ENCODE data around the gene ANK3. TPM values are rescaled to one million over a fixed set of nuclear protein-coding genes. Genes with fewer than 3 reads are reported as not detected.

ANK3 gene
- total RNA-seq, 2 donors from 2014 or later, result 33.3 to 51.4 TPM

DNA sequence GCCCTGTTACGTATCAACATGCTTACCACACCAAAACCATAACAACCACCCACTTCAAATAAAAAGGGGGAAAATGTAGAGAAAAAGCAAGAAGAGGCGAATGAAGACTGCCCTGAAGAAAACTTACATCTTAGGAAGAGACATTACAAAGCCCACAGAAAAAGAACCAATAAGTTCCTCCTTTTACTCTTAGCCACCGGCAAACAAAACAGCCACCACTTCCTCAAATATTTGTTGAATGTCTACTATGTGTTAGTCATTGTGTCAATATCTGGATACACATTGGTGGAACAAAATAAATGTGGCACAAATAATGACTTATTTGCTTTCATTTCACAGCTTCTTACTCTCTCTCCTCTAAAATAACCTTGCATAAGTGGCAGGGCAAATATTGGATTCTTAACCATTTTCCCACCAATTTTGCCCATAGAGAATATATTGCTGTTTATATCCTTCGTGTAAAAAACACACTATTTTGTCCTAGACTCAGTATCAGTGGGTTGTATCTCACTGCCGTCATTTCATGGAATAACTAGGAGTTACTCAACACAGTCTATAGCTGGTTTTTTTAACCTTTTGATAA, 106.8 kb downstream of the ANK3 start:
- DNase-seq (no peak), ATAC-seq (replicated peaks in 1 of 2) (no peak)
- Mint-ChIP-seq H3K4me3 (no peak overlapping the region), H3K27me3 (ENCODE audit: low read depth) (no peaks in the 10 kb centered on the region), H3K4me1 (ENCODE audit: low read depth) (peaks cover 1% of the 10 kb centered on the region), H3K9me3 (no peaks in the 10 kb centered on the region), H3K27ac (no peak overlapping the region), H3K36me3 (ENCODE audit: insufficient read depth in 2 of 2) (peaks cover 0 to 3% of the 10 kb centered on the region in 2 donors)

DNA sequence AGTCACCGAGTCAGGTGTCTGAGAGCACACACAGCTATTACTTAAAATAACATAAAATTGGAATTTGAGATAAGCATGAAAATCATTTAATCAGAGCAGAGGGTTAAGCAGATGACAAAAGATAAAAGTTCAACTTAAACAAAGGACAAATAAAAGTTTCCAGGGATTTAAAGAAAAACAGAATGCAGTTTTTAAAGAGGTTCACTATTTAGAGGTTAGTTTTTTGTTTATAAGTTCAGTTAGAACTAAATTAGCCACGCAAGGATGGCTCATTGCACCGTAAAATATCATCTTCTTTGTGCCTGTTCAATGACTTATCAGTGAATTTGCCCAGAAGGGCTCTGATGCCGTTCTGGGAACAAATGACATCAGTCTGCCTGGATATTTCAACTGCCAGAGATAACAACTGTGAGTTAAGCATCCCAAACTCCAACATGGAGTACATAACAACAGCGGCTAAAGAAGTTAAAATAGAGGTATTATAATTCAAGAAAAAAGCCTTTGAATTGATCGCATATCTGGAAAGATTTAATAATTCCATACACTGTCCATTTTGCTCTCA, 107.8 kb downstream of the ANK3 start:
- Mint-ChIP-seq H3K4me1 (ENCODE audit: low read depth) (no peaks in the 10 kb centered on the region), H3K27ac (no peak overlapping the region), H3K36me3 (ENCODE audit: insufficient read depth in 2 of 2) (peaks cover 0 to 5% of the 10 kb centered on the region in 2 donors), H3K9me3 (no peaks in the 10 kb centered on the region), H3K27me3 (ENCODE audit: low read depth) (no peaks in the 10 kb centered on the region), H3K4me3 (no peak overlapping the region)
- DNase-seq, result no peak
- ATAC-seq (replicated peaks in 1 of 2), result no peak

- Mint-ChIP-seq H3K4me3 (no peak overlapping the region), H3K27ac (no peak overlapping the region), H3K27me3 (ENCODE audit: low read depth) (no peaks in the 10 kb centered on the region), H3K9me3 (no peaks in the 10 kb centered on the region), H3K36me3 (ENCODE audit: insufficient read depth in 2 of 2) (peaks cover 0 to 5% of the 10 kb centered on the region in 2 donors), H3K4me1 (ENCODE audit: low read depth) (no peaks in the 10 kb centered on the region)
- DNase-seq (no peak), ATAC-seq (replicated peaks in 1 of 2) (no peak)
Measured at GRCh38 chr10:60281331-60281730, 108.3 kb downstream of the ANK3 start.

GRCh38 chr10:60280475-60280874, 109.2 kb downstream of the ANK3 start:
- no peak for DNase-seq
- Mint-ChIP-seq H3K36me3 (ENCODE audit: insufficient read depth in 2 of 2) (peaks cover 0 to 5% of the 10 kb centered on the region in 2 donors), H3K4me1 (ENCODE audit: low read depth) (no peaks in the 10 kb centered on the region), H3K4me3 (no peak overlapping the region), H3K27ac (no peak overlapping the region), H3K27me3 (ENCODE audit: low read depth) (no peaks in the 10 kb centered on the region), H3K9me3 (no peaks in the 10 kb centered on the region)
- ATAC-seq (replicated peaks in 1 of 2), result no peak

DNA sequence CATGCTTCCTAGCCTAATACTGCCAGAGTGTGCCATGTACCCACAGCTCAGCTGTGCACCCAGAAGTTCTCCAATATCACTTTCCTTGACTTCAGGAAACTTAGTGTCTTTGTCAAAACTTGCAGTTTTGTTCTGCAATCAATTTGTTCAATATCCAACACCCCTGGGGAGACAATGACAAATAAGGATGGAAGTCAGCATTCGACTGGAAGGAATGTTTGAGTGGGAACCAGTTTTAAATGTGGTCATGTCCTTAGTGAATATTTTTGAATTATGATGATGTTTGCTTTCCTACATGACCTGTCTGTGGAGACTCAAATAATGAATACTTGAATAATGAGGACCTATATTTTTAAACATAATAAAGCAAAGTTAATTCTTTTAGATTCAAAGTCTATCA, 112.0 kb downstream of the ANK3 start:
- Mint-ChIP-seq H3K27ac (no peak overlapping the region), H3K4me3 (no peak overlapping the region), H3K27me3 (ENCODE audit: low read depth) (no peaks in the 10 kb centered on the region), H3K36me3 (ENCODE audit: insufficient read depth in 2 of 2) (peaks cover 0 to 17% of the 10 kb centered on the region in 2 donors), H3K9me3 (peaks cover 0 to 2% of the 10 kb centered on the region in 2 donors), H3K4me1 (ENCODE audit: low read depth) (no peaks in the 10 kb centered on the region)
- no peak for DNase-seq
- ATAC-seq (replicated peaks in 1 of 2), result no peak

- H3K4me1 Mint-ChIP-seq (ENCODE audit: low read depth), result no peaks in the 10 kb centered on the region
- no peaks in the 10 kb centered on the region for H3K27me3 Mint-ChIP-seq (ENCODE audit: low read depth)
- peaks cover 0 to 2% of the 10 kb centered on the region in 2 donors for H3K9me3 Mint-ChIP-seq
- H3K4me3 Mint-ChIP-seq, result no peak overlapping the region
- peaks cover 0 to 17% of the 10 kb centered on the region in 2 donors for H3K36me3 Mint-ChIP-seq (ENCODE audit: insufficient read depth in 2 of 2)
- H3K27ac Mint-ChIP-seq, result no peak overlapping the region
- DNase-seq (no peak), ATAC-seq (replicated peaks in 1 of 2) (no peak)
Measured at GRCh38 chr10:60276232-60276631, 113.4 kb downstream of the ANK3 start.

DNA sequence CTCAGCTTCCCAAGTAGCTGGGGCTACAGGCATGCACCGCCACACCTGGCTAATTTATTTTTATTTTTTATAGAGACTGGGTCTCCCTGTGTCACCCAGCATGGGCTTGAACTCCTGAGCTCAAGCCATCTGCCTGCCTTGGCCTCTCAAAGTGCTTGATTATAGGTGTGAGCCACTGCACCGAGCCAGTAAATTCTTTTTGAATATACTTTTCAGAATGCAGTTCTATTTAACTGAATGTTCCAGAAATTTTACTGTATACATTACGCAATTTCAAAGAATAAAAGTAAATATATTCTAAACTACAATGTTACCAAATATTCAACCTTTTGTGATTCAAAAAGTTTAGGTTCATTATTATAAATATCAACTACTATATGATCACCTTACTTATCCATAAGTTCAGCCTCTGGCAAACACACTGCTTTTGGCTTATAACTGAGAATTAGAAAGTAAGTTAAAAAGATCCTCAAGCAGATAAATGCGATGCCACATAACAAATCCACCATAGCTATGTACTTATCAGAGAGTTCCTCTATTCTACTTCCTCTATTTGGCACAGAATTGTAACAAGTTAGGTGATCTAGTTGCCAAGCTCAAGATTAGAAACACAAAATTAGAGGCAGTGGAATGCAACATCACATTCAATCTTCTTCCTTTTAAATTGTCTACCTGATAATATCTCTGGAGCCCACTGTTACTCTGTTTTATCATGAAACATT, 118.2 kb downstream of the ANK3 start:
- H3K27me3 Mint-ChIP-seq (ENCODE audit: low read depth), result no peaks in the 10 kb centered on the region
- no peak for DNase-seq
- no peaks in the 10 kb centered on the region for H3K4me1 Mint-ChIP-seq (ENCODE audit: low read depth)
- peaks cover 0 to 2% of the 10 kb centered on the region in 2 donors for H3K9me3 Mint-ChIP-seq
- H3K4me3 Mint-ChIP-seq, result no peak overlapping the region
- ATAC-seq (replicated peaks in 1 of 2), result no peak
- no peak overlapping the region for H3K27ac Mint-ChIP-seq
- peaks cover 0 to 12% of the 10 kb centered on the region in 2 donors for H3K36me3 Mint-ChIP-seq (ENCODE audit: insufficient read depth in 2 of 2)

- peaks cover 0 to 12% of the 10 kb centered on the region in 2 donors for H3K36me3 Mint-ChIP-seq (ENCODE audit: insufficient read depth in 2 of 2)
- H3K27me3 Mint-ChIP-seq (ENCODE audit: low read depth), result no peaks in the 10 kb centered on the region
- no peaks in the 10 kb centered on the region for H3K4me1 Mint-ChIP-seq (ENCODE audit: low read depth)
- ATAC-seq (replicated peaks in 1 of 2), result no peak
- H3K9me3 Mint-ChIP-seq, result peaks cover 0 to 2% of the 10 kb centered on the region in 2 donors
- no peak overlapping the region for H3K27ac Mint-ChIP-seq
- H3K4me3 Mint-ChIP-seq, result no peak overlapping the region
- DNase-seq, result no peak
Measured at GRCh38 chr10:60270426-60270825, 119.2 kb downstream of the ANK3 start.

- Mint-ChIP-seq H3K27ac (no peak overlapping the region), H3K4me1 (ENCODE audit: low read depth) (no peaks in the 10 kb centered on the region), H3K36me3 (ENCODE audit: insufficient read depth in 2 of 2) (peaks cover 0 to 2% of the 10 kb centered on the region in 2 donors), H3K4me3 (no peak overlapping the region), H3K27me3 (ENCODE audit: low read depth) (no peaks in the 10 kb centered on the region), H3K9me3 (no peaks in the 10 kb centered on the region)
- DNase-seq (no peak), ATAC-seq (replicated peaks in 1 of 2) (no peak)
Measured at GRCh38 chr10:60267802-60268201, 121.9 kb downstream of the ANK3 start.

- Mint-ChIP-seq H3K27ac (no peak overlapping the region), H3K9me3 (no peaks in the 10 kb centered on the region)
Measured at GRCh38 chr10:60266513-60266912, 123.2 kb downstream of the ANK3 start.

GRCh38 chr10:60262647-60263126, 127.0 kb downstream of the ANK3 start:
- Mint-ChIP-seq H3K27me3 (ENCODE audit: low read depth) (no peaks in the 10 kb centered on the region), H3K36me3 (ENCODE audit: insufficient read depth in 2 of 2) (peaks cover 0 to 2% of the 10 kb centered on the region in 2 donors), H3K27ac (no peak overlapping the region), H3K9me3 (no peaks in the 10 kb centered on the region), H3K4me3 (no peak overlapping the region), H3K4me1 (ENCODE audit: low read depth) (peaks cover 14% of the 10 kb centered on the region)
- ATAC-seq (replicated peaks in 1 of 2) (no peak), DNase-seq (no peak)

More at GRCh38 chr10:60266513-60266912, 123.2 kb downstream of the ANK3 start:
- no peak for ATAC-seq (replicated peaks in 1 of 2)
- DNase-seq, result no peak
- Mint-ChIP-seq H3K4me3 (no peak overlapping the region), H3K27me3 (ENCODE audit: low read depth) (no peaks in the 10 kb centered on the region), H3K36me3 (ENCODE audit: insufficient read depth in 2 of 2) (peaks cover 0 to 2% of the 10 kb centered on the region in 2 donors), H3K4me1 (ENCODE audit: low read depth) (no peaks in the 10 kb centered on the region)

DNA sequence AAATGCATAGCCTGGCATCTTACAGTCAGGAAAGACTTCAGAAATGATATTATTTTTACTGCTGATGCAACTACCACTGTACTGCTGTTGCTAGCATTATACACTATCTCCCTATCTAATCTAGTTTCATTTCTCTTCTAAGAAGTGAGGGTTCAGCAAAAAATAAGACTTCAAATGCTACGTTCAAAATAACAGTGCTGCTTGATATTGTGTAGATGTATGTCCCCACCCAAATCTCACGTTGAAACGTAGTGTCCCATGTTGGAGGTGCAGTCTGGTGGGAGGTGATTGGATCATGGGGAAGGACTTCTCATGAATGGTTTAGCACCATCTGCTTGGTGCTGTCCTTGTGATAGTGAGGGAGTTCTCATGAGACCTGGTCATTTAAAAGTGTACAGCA, 129.4 kb downstream of the ANK3 start:
- Mint-ChIP-seq H3K9me3 (no peaks in the 10 kb centered on the region), H3K27ac (no peak overlapping the region), H3K36me3 (ENCODE audit: insufficient read depth in 2 of 2) (peaks cover 0 to 2% of the 10 kb centered on the region in 2 donors), H3K4me1 (ENCODE audit: low read depth) (peaks cover 14% of the 10 kb centered on the region), H3K4me3 (no peak overlapping the region), H3K27me3 (ENCODE audit: low read depth) (no peaks in the 10 kb centered on the region)
- DNase-seq (no peak), ATAC-seq (replicated peaks in 1 of 2) (no peak)

DNA sequence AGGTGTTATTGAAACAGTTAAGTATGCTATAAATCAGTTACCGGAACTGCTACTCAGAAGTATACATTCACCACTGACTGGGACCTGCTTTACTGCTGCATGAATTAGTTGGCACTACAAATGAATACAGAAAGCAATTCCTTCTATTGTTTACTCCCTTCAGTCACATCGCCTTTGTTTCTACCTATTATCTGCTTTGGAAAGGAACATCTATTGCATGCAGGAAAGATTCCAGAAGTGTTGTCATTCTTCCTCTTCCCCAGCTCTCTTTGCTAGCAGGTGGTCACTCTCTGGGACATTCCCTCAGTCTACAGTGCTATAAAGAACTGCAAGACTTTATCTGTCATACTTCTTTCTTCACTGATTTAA, 131.3 kb downstream of the ANK3 start:
- H3K27me3 Mint-ChIP-seq (ENCODE audit: low read depth), result no peaks in the 10 kb centered on the region
- ATAC-seq (replicated peaks in 1 of 2) (no peak), DNase-seq (no peak)
- no peak overlapping the region for H3K4me3 Mint-ChIP-seq
- no peaks in the 10 kb centered on the region for H3K9me3 Mint-ChIP-seq
- H3K36me3 Mint-ChIP-seq (ENCODE audit: insufficient read depth in 2 of 2), result peaks cover 0 to 2% of the 10 kb centered on the region in 2 donors
- no peak overlapping the region for H3K27ac Mint-ChIP-seq
- peaks cover 14% of the 10 kb centered on the region for H3K4me1 Mint-ChIP-seq (ENCODE audit: low read depth)
